ENCODE data around the gene ADAMTSL4. TPM values are rescaled to one million over a fixed set of nuclear protein-coding genes. Genes with fewer than 3 reads are reported as not detected.
"Not testable (repeated sequence)": the region's sequence is repeated elsewhere in the genome, so short reads cannot be mapped to it uniquely, and the experiment has no call there.

ADAMTSL4 gene
- total RNA-seq, 1 donor from 2014 or later = 64.6 TPM

GRCh38 chr1:150577557-150578271 is 28.5 kb downstream of the ADAMTSL4 start:
- no peak for TF ChIP-seq CTCF (IDR thresholded peaks at IDR 0.05)
- TF ChIP-seq POLR2A (IDR thresholded peaks at IDR 0.05) = peak in 1 of 2 donors; percentile 28
- peak overlapping the region; percentile 86 to 99 for H3K4me3 ChIP-seq
- peaks cover 45% of the 10 kb centered on the region for H3K4me1 ChIP-seq
- H3K27me3 ChIP-seq = no peaks in the 10 kb centered on the region
- H3K36me3 ChIP-seq = peaks cover 4 to 56% of the 10 kb centered on the region in 2 donors
- H3K9me3 ChIP-seq = no peaks in the 10 kb centered on the region
- H3K27ac ChIP-seq = peak overlapping the region; percentile 100
- intact Hi-C loops (cut with DNase I) = loop anchor here (5.0 kb wide), 1 partner anchor 40 kb away; no protein-coding TSS in a partner anchor
- DNase-seq (ENCODE audit: extremely low spot score in 2 of 2) = no peak

GRCh38 chr1:150578272-150579109 is 29.3 kb downstream of the ADAMTSL4 start:
- intact Hi-C loops (cut with DNase I) = loop anchor here (5.0 kb wide), 1 partner anchor 39 kb away; no protein-coding TSS in a partner anchor
- peaks cover 4 to 48% of the 10 kb centered on the region in 2 donors for H3K36me3 ChIP-seq
- no peak for DNase-seq (ENCODE audit: extremely low spot score in 2 of 2)

GRCh38 chr1:150579110-150579944 is 30.1 kb downstream of the ADAMTSL4 start, which contains the start of gene MCL1:
MCL1 (minus strand) TSS chr1:150579610; CDS start chr1:150579530, 80 bp downstream.
- no peaks in the 10 kb centered on the region for H3K9me3 ChIP-seq
- H3K27me3 ChIP-seq = no peaks in the 10 kb centered on the region
- intact Hi-C loops (cut with DNase I) = loop anchor here (5.0 kb wide), 1 partner anchor 38 kb away; no protein-coding TSS in a partner anchor
- peaks cover 29% of the 10 kb centered on the region for H3K4me1 ChIP-seq
- DNase-seq (ENCODE audit: extremely low spot score in 2 of 2) = peak in 1 of 2 donors; percentile 97
- TF ChIP-seq POLR2A (IDR thresholded peaks at IDR 0.05) = peak; percentile 52 to 97
- no peak for TF ChIP-seq CTCF (IDR thresholded peaks at IDR 0.05)
- TF ChIP-seq POLR2AphosphoS5 (IDR thresholded peaks at IDR 0.05; ENCODE audit: insufficient read depth in 1 of 2, low read depth in 1 of 2) = peak; percentile 93 to 98
- peak within 1 kb of the TSS; percentile 100 for H3K27ac ChIP-seq
- H3K36me3 ChIP-seq = peaks cover 0 to 40% of the 10 kb centered on the region in 2 donors
- peak within 1 kb of the TSS; percentile 86 to 99 for H3K4me3 ChIP-seq

More at GRCh38 chr1:150578272-150579109, 29.3 kb downstream of the ADAMTSL4 start:
- peak overlapping the region; percentile 100 for H3K27ac ChIP-seq
- H3K4me1 ChIP-seq = peaks cover 37% of the 10 kb centered on the region
- peak in 1 of 2 donors; percentile 37 for TF ChIP-seq POLR2A (IDR thresholded peaks at IDR 0.05)
- TF ChIP-seq POLR2AphosphoS5 (IDR thresholded peaks at IDR 0.05; ENCODE audit: insufficient read depth in 1 of 2, low read depth in 1 of 2) = peak; percentile 66 to 90
- no peak for TF ChIP-seq CTCF (IDR thresholded peaks at IDR 0.05)
- H3K4me3 ChIP-seq = peak overlapping the region; percentile 86 to 99
- no peaks in the 10 kb centered on the region for H3K27me3 ChIP-seq
- no peaks in the 10 kb centered on the region for H3K9me3 ChIP-seq

- intact Hi-C loops (cut with DNase I) = loop anchor here (5.0 kb wide), 1 partner anchor 37 kb away; no protein-coding TSS in a partner anchor
- TF ChIP-seq POLR2AphosphoS5 (IDR thresholded peaks at IDR 0.05; ENCODE audit: insufficient read depth in 1 of 2, low read depth in 1 of 2) (no peak), POLR2A (IDR thresholded peaks at IDR 0.05) (peak in 1 of 2 donors; percentile 2)
- Histone ChIP-seq H3K27ac (peak overlapping the region; percentile 100), H3K9me3 (no peaks in the 10 kb centered on the region), H3K36me3 (peaks cover 0 to 32% of the 10 kb centered on the region in 2 donors), H3K4me3 (peak overlapping the region; percentile 86 to 99), H3K27me3 (no peaks in the 10 kb centered on the region), H3K4me1 (peaks cover 21% of the 10 kb centered on the region)
- no peak for DNase-seq (ENCODE audit: extremely low spot score in 2 of 2)
These were observed 30.9 kb downstream of the ADAMTSL4 start for GRCh38 chr1:150579945-150580642.

GRCh38 chr1:150580966-150581365 is 31.8 kb downstream of the ADAMTSL4 start:
- H3K4me3 ChIP-seq; H3K27me3 ChIP-seq; DNase-seq (ENCODE audit: extremely low spot score in 2 of 2); intact Hi-C loops (cut with DNase I); H3K9me3 ChIP-seq: not testable (repeated sequence)
- Histone ChIP-seq H3K27ac (peak overlapping the region; percentile 100), H3K4me1 (peaks cover 13% of the 10 kb centered on the region), H3K36me3 (peaks cover 0 to 24% of the 10 kb centered on the region in 2 donors)

GRCh38 chr1:150581437-150581836 is 32.2 kb downstream of the ADAMTSL4 start:
- H3K9me3 ChIP-seq; DNase-seq (ENCODE audit: extremely low spot score in 2 of 2); H3K4me1 ChIP-seq; H3K27me3 ChIP-seq; intact Hi-C loops (cut with DNase I); H3K4me3 ChIP-seq: not testable (repeated sequence)
- Histone ChIP-seq H3K36me3 (peaks cover 0 to 20% of the 10 kb centered on the region in 2 donors), H3K27ac (peak overlapping the region; percentile 100)

- H3K27me3 ChIP-seq; H3K4me3 ChIP-seq; intact Hi-C loops (cut with DNase I); H3K27ac ChIP-seq; H3K4me1 ChIP-seq; H3K9me3 ChIP-seq; DNase-seq (ENCODE audit: extremely low spot score in 2 of 2): not testable (repeated sequence)
- peaks cover 0 to 15% of the 10 kb centered on the region in 2 donors for H3K36me3 ChIP-seq
These were observed 32.8 kb downstream of the ADAMTSL4 start for GRCh38 chr1:150581962-150582361.

All from vagina (tissue), 2 donors.